B cell (primary cell): ENCODE measurements around the gene CALD1. TPM values are rescaled to one million over a fixed set of nuclear protein-coding genes. Genes with fewer than 3 reads are reported as not detected.

ENCODE experiments used
- ATAC-seq: fragments of 200-7000 bp; cut with Tn5 transposase; one replicate; pipeline ENCODE4 v1.10.0; 2021; ENCODE audit warnings: low read depth, mild to moderate bottlenecking, moderate number of reproducible peaks, moderate library complexity
- CTCF ChIA-PET: fragments of 350-600 bp; sonication (Branson Sonifier 250); formaldehyde crosslinking; loops from one replicate; lab custom pipeline; 2021; ENCODE audit warnings: antibody characterized with exemption, inconsistent platforms; lab: Charles Lee
- POLR2A ChIA-PET: fragments of 350-600 bp; sonication (Branson Sonifier 250); formaldehyde crosslinking; loops from one replicate; lab custom pipeline; 2021; ENCODE audit warnings: antibody characterized with exemption; lab: Charles Lee
- DNase-seq: peaks from one replicate; pipeline ENCODE4 v3.0.0; 2013
- H2AFZ ChIP-seq: 2 replicates; pipeline ENCODE4 v1.6.1; 2012; ENCODE audit warnings: mild to moderate bottlenecking, low read depth, low read length; ENCODE audit not compliant: insufficient read depth, poor library complexity, severe bottlenecking
- H3K27ac ChIP-seq, 2 donors: 1 replicate in 1 of 2; 2 replicates in 1 of 2; pipeline ENCODE4 v1.5.1; 2012 to 2013; ENCODE audit warnings: low read length in 2 of 2, mild to moderate bottlenecking in 2 of 2, moderate library complexity in 1 of 2
- H3K27me3 ChIP-seq, 4 experiments: fragments of 200-600 bp in 1 of 4; sonication (generic) in 1 of 4; replicated peaks in 1 of 4; 1 replicate in 2 of 4; 2 replicates in 2 of 4; pipeline versions ENCODE4 v1.6.1 to v1.7.0; 2013 to 2016; ENCODE audit warnings: low read length in 3 of 4, mild to moderate bottlenecking in 2 of 4, mixed read lengths in 1 of 4, moderate library complexity in 1 of 4; ENCODE audit not compliant: insufficient read depth in 4 of 4, control insufficient read depth in 3 of 4; ENCODE audit errors: control extremely low read depth in 1 of 4
- H3K36me3 ChIP-seq, 2 experiments: replicated peaks in 1 of 2; 1 replicate in 1 of 2; 2 replicates in 1 of 2; pipeline versions ENCODE4 v1.6.1 to v1.7.1; 2013; ENCODE audit warnings: low read length in 1 of 2; ENCODE audit not compliant: insufficient read depth in 2 of 2, control insufficient read depth in 1 of 2; ENCODE audit errors: control extremely low read depth in 1 of 2, extremely low read depth in 1 of 2
- H3K4me1 ChIP-seq, 2 donors: fragments of 200-600 bp in 1 of 2; sonication (generic) in 1 of 2; 1 replicate in 1 of 2; 2 replicates in 1 of 2; pipeline versions ENCODE4 v1.5.1 to v1.6.1; 2013 to 2017; ENCODE audit warnings: low read length in 2 of 2; ENCODE audit not compliant: control insufficient read depth in 2 of 2, insufficient read depth in 2 of 2
- H3K4me2 ChIP-seq: replicated peaks from 2 replicates; pipeline ENCODE3; 2012; ENCODE audit warnings: mild to moderate bottlenecking, low read depth, low read length; ENCODE audit not compliant: poor library complexity, severe bottlenecking
- H3K4me3 ChIP-seq, 5 experiments: fragments of 200-600 bp in 1 of 5; sonication (generic) in 1 of 5; 1 replicate in 3 of 5; 2 replicates in 2 of 5; pipeline versions ENCODE4 v1.5.1 to v1.7.0; 2011 to 2016; ENCODE audit warnings: low read length in 4 of 5, mild to moderate bottlenecking in 4 of 5, low read depth in 2 of 5, control low read depth in 1 of 5, moderate library complexity in 1 of 5; ENCODE audit not compliant: insufficient read depth in 1 of 5; ENCODE audit errors: control extremely low read depth in 1 of 5, extremely low read depth in 1 of 5
- H3K79me2 ChIP-seq: fragments of 200-600 bp; sonication (generic); one replicate; pipeline ENCODE4 v1.6.0; 2016; ENCODE audit warnings: low read length; ENCODE audit not compliant: control insufficient read depth, insufficient read depth
- H3K9ac ChIP-seq: fragments of 200-600 bp; sonication (generic); 2 replicates; pipeline ENCODE4 v1.6.1; 2017; ENCODE audit warnings: mild to moderate bottlenecking, low read length, moderate library complexity
- H3K9me3 ChIP-seq, 3 donors: one replicate each; pipeline versions ENCODE4 v1.6.1 to v1.7.1; 2013; ENCODE audit warnings: low read length in 2 of 3; ENCODE audit not compliant: control insufficient read depth in 2 of 3, insufficient read depth in 1 of 3; ENCODE audit errors: control extremely low read depth in 1 of 3
- H4K20me1 ChIP-seq: 2 replicates; pipeline ENCODE4 v1.6.0; 2012; ENCODE audit warnings: mild to moderate bottlenecking, low read length; ENCODE audit not compliant: insufficient read depth, control insufficient read depth, poor library complexity, severe bottlenecking
- H3K27ac Mint-ChIP-seq: one replicate; pipeline ENCODE4 v1.8.0; 2021; ENCODE audit warnings: mixed read lengths
- H3K27me3 Mint-ChIP-seq: one replicate; pipeline ENCODE4 v1.8.0; 2021; ENCODE audit warnings: mixed read lengths
- H3K4me1 Mint-ChIP-seq: one replicate; pipeline ENCODE4 v1.8.0; 2021; ENCODE audit warnings: mixed read lengths
- H3K4me3 Mint-ChIP-seq: one replicate; pipeline ENCODE4 v1.8.0; 2021; ENCODE audit warnings: mixed read lengths
- H3K9me3 Mint-ChIP-seq: one replicate; pipeline ENCODE4 v1.8.0; 2022; ENCODE audit warnings: mixed read lengths; ENCODE audit not compliant: insufficient read depth
- EZH2 ChIP-seq: IDR thresholded peaks from 2 replicates; pipeline ENCODE4 v1.6.1; 2012; ENCODE audit warnings: borderline replicate concordance, low read depth, mild to moderate bottlenecking, moderate library complexity, low read length; ENCODE audit not compliant: insufficient read depth, poor library complexity, severe bottlenecking
- WGBS: methylation state at CpG from one replicate; pipeline ENCODE4 v1.1.5; 2013; ENCODE audit warnings: missing lambda C conversion rate; ENCODE audit not compliant: insufficient coverage; 5-methylcytosine and 5-hydroxymethylcytosine counted together
- intact Hi-C: fragments of 100-400 bp; cut with micrococcal nuclease; formaldehyde crosslinking; loops from one replicate; pipeline ENCODE4 v1.10.0; 2022
- polyA plus RNA-seq: library from polyadenylated mRNA; depleted of rRNA; stranded (reverse); fragments of >200 nt; gene quantifications from 2 replicates; pipeline ENCODE4 v1.2.3, GENCODE V29; 2012
- total RNA-seq, 2 donors: library from RNA; stranded (reverse); fragments of 120-200 nt in 1 of 2; gene quantifications; 1 replicate in 1 of 2; 2 replicates in 1 of 2; pipeline versions ENCODE4 v1.2.3 to v1.2.4, GENCODE V29; 2013 to 2022
- TF ChIP-seq, protein P1 (sequence below): fragments of 200-600 bp; IDR thresholded peaks from one replicate; pipeline ENCODE4 v1.8.0; 2022; ENCODE audit warnings: antibody characterized with exemption, mild to moderate bottlenecking

CALD1 gene
- total and polyA plus RNA-seq, 2 donors (not counting 1 experiment from before 2014, with no cell fraction given): 0.18 to 0.69 TPM

DNA sequence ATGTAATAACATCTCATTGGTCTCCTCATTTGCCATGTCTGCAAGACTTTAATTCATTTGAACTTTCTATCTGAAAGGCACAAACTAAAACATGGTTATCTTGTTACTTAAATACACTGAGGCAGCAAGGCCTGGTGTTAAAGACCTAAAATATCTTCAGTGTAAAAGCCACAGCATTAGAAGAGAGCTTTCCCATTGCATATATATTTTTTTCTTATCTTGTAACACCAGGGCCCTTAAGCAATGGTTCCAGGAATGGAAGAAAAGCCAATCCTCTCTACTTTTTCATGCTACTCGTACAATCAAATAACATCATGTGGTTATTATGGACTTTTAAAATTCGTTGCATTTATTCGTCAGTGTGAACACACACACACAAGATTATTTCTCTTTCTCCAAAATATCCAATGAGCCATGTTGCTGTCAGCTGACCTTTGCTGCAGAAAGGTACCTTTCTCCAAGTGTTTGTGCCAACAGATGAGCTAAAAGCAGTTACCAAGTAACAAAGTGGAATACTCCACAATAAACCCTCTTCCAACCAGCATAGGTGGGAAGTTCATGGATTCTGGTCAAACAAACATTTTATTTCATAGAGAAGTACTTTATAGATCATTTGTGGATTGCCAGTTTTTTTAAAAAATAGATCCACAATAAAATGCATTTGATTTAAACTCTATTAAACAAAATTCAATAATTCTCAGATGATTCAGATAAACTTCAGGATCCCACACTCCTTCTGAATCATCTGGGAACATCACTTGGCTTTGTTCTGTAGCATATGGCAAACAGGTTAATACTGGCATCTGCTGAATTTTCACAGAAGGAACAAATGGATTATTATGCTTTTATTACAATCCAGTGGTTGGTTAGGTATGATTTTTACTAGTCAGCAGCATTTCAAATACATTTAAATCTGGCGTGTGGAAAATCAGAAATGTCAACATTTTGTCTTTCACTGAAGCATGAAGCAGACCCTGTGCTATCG lies 143.6 kb downstream of the CALD1 start:
- Mint-ChIP-seq H3K27me3 (no peaks in the 10 kb centered on the region), H3K4me1 (no peaks in the 10 kb centered on the region), H3K4me3 (no peak overlapping the region), H3K9me3 (no peaks in the 10 kb centered on the region), H3K27ac (no peak overlapping the region)
- 93% methylated on average over 2 of the region's 5 CpGs for whole genome bisulfite sequencing
- H3K27ac ChIP-seq: no peak overlapping the region
- no peak overlapping the region for H3K4me3 ChIP-seq
- no peak overlapping the region for H2AFZ ChIP-seq
- H3K4me2 ChIP-seq: no peak overlapping the region
- no peak overlapping the region for H3K9ac ChIP-seq
- no peaks in the 10 kb centered on the region for H3K36me3 ChIP-seq
- H3K79me2 ChIP-seq: no peaks in the 10 kb centered on the region
- no peaks in the 10 kb centered on the region for H3K9me3 ChIP-seq
- ATAC-seq (no peak), DNase-seq (no peak)
- ChIA-PET POLR2A (no interaction called here), CTCF (interaction anchor here (0.9 kb wide), 1 partner anchor 37 kb away, joined by 3 read pairs; no protein-coding TSS in a partner anchor)
- TF ChIP-seq, protein P1, sequence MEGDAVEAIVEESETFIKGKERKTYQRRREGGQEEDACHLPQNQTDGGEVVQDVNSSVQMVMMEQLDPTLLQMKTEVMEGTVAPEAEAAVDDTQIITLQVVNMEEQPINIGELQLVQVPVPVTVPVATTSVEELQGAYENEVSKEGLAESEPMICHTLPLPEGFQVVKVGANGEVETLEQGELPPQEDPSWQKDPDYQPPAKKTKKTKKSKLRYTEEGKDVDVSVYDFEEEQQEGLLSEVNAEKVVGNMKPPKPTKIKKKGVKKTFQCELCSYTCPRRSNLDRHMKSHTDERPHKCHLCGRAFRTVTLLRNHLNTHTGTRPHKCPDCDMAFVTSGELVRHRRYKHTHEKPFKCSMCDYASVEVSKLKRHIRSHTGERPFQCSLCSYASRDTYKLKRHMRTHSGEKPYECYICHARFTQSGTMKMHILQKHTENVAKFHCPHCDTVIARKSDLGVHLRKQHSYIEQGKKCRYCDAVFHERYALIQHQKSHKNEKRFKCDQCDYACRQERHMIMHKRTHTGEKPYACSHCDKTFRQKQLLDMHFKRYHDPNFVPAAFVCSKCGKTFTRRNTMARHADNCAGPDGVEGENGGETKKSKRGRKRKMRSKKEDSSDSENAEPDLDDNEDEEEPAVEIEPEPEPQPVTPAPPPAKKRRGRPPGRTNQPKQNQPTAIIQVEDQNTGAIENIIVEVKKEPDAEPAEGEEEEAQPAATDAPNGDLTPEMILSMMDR: no peak
- TF ChIP-seq EZH2: no peak
- H4K20me1 ChIP-seq: no peaks in the 10 kb centered on the region
- H3K27me3 ChIP-seq: no peaks in the 10 kb centered on the region
- intact Hi-C loops: no loop called here
- H3K4me1 ChIP-seq: no peaks in the 10 kb centered on the region

DNA sequence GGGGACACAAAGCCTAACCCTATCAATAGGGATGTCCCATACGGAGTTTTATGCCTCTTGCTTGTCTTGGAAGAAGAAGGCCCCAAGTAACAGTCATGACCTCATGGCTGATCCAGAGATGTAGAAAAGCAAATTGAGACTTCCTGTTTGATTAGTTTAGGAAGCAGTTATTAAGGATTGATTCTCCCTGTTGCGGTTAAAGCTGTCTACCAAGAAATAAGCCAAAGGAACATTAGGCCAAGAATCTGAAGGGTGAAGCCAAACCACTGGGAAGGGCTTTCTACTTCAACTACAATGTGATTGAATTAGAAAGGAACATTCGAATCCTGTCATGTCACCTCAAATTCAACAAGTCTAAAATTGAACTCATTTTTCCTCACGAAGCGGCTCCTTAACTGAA lies 146.3 kb downstream of the CALD1 start:
- Histone ChIP-seq H2AFZ (no peak overlapping the region), H3K79me2 (no peaks in the 10 kb centered on the region), H4K20me1 (no peaks in the 10 kb centered on the region), H3K4me1 (no peaks in the 10 kb centered on the region), H3K27me3 (no peaks in the 10 kb centered on the region), H3K9ac (no peak overlapping the region), H3K4me3 (no peak overlapping the region), H3K36me3 (no peaks in the 10 kb centered on the region), H3K9me3 (no peaks in the 10 kb centered on the region), H3K4me2 (no peak overlapping the region), H3K27ac (no peak overlapping the region)
- ChIA-PET CTCF (no interaction called here), POLR2A (no interaction called here)
- Mint-ChIP-seq H3K27me3 (no peaks in the 10 kb centered on the region), H3K27ac (no peak overlapping the region), H3K4me3 (no peak overlapping the region), H3K9me3 (no peaks in the 10 kb centered on the region), H3K4me1 (no peaks in the 10 kb centered on the region)
- DNase-seq (no peak), ATAC-seq (no peak)
- TF ChIP-seq, protein P1: no peak
- TF ChIP-seq EZH2: no peak
- intact Hi-C loops: no loop called here
- WGBS: 100% methylated on average over 1 of the region's 5 CpGs
